Astrocyte of the spinal cord (primary cell): ENCODE results near the gene INTS13.
"Not testable (repeated sequence)": the region's sequence is repeated elsewhere in the genome, so short reads cannot be mapped to it uniquely, and the experiment has no call there.

Experiments
- DNase-seq: peaks from one replicate; pipeline ENCODE4 v3.0.0; 2011; ENCODE audit warnings: low read depth, low spot score
- H3K4me3 ChIP-seq: 2 replicates; pipeline ENCODE4 v1.5.1; 2011; ENCODE audit warnings: low read depth, mild to moderate bottlenecking, low read length, moderate library complexity
- in situ Hi-C: cut with HindIII; loops from 2 replicates; pipeline ENCODE4 v1.10.0; 2017; ENCODE audit warnings: low sequenced_read_pairs
- TF ChIP-seq, protein P1 (sequence below): IDR thresholded peaks from 2 replicates; pipeline ENCODE4 v1.5.1; 2012; ENCODE audit warnings: low read depth, mild to moderate bottlenecking, low read length, inconsistent platforms

INTS13 gene

DNA sequence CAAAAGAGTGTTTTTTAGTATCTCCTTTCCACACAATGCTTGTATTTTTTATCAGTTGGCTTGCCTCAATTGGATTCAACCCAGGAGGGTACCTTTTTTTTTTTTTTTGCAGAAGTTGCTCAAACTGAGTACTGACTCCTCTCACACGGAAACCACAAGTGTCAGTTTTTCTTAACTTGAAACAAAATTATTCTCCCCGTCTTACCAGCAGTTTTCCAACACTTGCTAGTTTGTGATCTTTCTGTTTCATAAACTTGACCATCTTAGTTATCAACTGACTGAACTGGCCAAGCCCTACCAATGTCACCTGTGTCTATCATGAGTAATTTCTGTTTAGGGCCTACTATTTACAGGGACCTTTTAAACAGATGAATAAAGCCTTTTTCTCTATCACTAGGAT is 70.7 kb downstream of the INTS13 start:
- TF ChIP-seq, protein P1, sequence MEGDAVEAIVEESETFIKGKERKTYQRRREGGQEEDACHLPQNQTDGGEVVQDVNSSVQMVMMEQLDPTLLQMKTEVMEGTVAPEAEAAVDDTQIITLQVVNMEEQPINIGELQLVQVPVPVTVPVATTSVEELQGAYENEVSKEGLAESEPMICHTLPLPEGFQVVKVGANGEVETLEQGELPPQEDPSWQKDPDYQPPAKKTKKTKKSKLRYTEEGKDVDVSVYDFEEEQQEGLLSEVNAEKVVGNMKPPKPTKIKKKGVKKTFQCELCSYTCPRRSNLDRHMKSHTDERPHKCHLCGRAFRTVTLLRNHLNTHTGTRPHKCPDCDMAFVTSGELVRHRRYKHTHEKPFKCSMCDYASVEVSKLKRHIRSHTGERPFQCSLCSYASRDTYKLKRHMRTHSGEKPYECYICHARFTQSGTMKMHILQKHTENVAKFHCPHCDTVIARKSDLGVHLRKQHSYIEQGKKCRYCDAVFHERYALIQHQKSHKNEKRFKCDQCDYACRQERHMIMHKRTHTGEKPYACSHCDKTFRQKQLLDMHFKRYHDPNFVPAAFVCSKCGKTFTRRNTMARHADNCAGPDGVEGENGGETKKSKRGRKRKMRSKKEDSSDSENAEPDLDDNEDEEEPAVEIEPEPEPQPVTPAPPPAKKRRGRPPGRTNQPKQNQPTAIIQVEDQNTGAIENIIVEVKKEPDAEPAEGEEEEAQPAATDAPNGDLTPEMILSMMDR: no peak
- no peak overlapping the region for H3K4me3 ChIP-seq
- DNase-seq: no peak
- in situ Hi-C loops: no loop called here

DNA sequence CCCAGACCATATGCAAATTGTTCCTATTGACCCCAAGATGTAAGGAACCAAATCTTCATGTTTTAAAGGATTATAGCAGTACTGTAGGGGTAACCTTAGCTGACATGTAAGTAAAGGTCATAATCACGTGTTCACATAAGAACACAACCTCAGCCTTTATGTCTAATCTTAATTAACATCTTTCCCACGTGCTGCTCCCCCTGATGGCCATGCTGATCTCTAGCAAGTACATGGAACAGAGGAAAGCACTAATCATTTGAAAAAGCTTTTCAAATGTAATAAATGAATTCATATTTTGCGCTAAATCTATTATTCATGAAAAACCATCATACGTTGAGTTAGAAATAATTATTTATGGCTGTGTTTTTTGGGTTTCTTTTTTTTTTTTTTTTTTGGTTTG is 74.3 kb downstream of the INTS13 start:
- H3K4me3 ChIP-seq: no peak overlapping the region
- TF ChIP-seq, protein P1: peak; percentile 47
- no peak for DNase-seq
- in situ Hi-C loops: no loop called here

DNA sequence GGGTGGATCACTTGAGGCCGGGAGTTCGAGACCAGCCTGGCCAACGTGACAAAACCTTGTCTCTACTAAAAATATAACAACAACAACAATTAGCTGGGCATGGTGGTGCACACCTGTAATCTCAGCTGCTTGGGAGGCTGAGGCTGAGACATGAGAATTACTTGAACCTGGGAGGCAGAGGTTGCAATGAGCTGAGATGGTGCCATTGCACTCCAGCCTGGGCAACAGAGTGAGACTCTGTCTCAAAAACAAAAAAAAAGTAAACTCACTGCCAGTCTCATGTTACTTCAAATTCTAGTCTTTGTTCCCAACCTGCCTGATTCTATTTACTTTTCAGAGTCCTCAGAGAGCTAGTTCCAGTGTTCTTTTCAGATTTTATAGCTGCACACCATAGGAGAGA is 75.0 kb downstream of the INTS13 start:
- H3K4me3 ChIP-seq, DNase-seq, in situ Hi-C loops: not testable (repeated sequence)

DNA sequence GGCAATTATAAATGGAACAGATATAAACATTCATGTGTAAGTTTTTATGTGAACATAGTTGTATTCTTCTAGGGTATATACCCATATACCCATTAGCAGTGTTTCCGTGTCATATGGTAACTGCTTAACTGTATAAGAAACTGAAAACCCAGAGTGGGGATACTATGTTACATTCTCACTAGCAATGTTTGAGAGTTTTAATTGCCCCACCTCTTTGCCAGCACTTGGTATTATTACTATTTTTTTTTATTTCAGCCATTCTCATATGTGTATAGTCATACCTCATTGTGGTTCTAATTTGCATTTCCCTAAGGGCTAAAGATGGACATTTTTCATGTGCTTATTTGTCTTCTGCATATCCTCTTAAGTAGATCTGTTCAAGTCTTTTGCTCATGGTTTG is 76.1 kb downstream of the INTS13 start:
- no peak overlapping the region for H3K4me3 ChIP-seq
- in situ Hi-C loops: no loop called here
- no peak for DNase-seq
- TF ChIP-seq, protein P1: no peak

DNA sequence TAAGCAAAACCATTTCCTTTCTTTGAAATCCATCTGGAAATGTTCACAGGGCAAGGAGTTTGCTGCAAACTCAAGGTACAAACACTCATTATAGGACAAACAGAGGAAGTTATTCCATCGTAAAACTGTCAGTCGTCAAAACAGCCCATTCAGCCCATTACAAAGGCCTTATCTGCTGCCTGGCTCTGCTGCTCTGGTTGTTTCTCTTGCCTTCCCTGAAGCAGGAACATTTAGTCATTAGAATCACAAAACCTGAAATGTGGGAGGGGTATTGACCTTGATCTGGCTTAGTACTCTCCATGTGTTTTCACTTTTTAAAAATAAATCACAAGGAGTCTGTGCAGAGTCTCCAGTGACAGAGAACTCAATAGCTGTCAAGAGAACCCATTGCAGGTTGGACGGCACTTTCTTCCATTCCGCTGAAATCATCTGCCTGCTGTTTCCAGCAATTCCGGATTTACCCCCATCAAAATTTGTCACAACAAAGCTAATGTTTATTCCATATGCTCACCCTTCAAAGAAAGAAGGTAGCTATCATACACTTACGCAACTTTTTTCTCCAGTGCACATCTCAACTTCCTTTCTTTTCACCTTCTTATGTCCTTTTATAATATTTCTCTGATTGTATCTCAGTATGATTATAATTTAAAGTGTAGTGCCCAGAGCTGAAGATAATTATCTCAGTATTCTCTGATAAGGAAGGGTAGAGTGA is 80.2 kb downstream of the INTS13 start:
- no peak for DNase-seq
- TF ChIP-seq, protein P1: no peak
- in situ Hi-C loops: no loop called here
- no peak overlapping the region for H3K4me3 ChIP-seq

DNA sequence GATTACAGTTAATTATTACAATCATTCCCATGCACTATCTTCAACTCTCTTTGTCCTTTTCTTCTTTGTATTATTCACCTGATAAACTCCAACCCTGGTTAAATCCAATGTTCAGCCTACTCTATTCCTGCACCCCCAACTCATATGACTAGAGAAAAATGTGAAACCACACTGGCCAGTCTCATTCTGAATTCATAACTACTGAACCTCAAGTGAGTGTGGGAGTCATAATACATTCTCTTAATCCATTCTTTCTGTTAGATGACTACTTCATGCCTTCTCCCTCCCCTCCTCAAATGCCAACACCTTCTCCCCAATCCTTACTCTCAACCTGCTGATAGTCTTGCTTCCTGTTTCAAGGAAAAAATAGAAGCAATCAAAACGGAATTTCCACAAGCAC is 82.4 kb downstream of the INTS13 start:
- no peak for DNase-seq
- in situ Hi-C loops: no loop called here
- TF ChIP-seq, protein P1: no peak
- H3K4me3 ChIP-seq: no peak overlapping the region
